Stimulated activated CD8-positive, alpha-beta memory T cell treated with anti-CD3 and anti-CD28 coated beads, Interleukin-7, amount 100 ng/mL, for 1 hour (primary cell): ENCODE results near the gene FEZ2.

ENCODE experiments used
- DNase-seq, 2 donors: peaks; one replicate each; pipeline ENCODE4 v3.0.0-alpha.2; 2020; ENCODE audit warnings: low read depth in 2 of 2

The FEZ2 gene

GRCh38 chr2:36530178-36530982 is 67.6 kb downstream of the FEZ2 start:
- DNase-seq = no peak

GRCh38 chr2:36528766-36529392 is 69.1 kb downstream of the FEZ2 start:
- DNase-seq = no peak

- DNase-seq = no peak
Observed at GRCh38 chr2:36528274-36528673, 69.7 kb downstream of the FEZ2 start.

GRCh38 chr2:36526226-36526625 is 71.7 kb downstream of the FEZ2 start:
- no peak for DNase-seq

GRCh38 chr2:36525245-36525644 is 72.7 kb downstream of the FEZ2 start:
- no peak for DNase-seq

GRCh38 chr2:36523153-36523552 is 74.8 kb downstream of the FEZ2 start:
- DNase-seq = no peak

GRCh38 chr2:36520431-36520830 is 77.5 kb downstream of the FEZ2 start:
- no peak for DNase-seq

- no peak for DNase-seq
Observed at GRCh38 chr2:36516136-36516870, 81.7 kb downstream of the FEZ2 start.

- no peak for DNase-seq
Observed at GRCh38 chr2:36515538-36515937, 82.4 kb downstream of the FEZ2 start.

- DNase-seq = no peak
Observed at GRCh38 chr2:36513661-36514060, 84.3 kb downstream of the FEZ2 start.

GRCh38 chr2:36512705-36513104 is 85.3 kb downstream of the FEZ2 start:
- DNase-seq = no peak

GRCh38 chr2:36511858-36512603 is 85.9 kb downstream of the FEZ2 start:
- DNase-seq = no peak

GRCh38 chr2:36509075-36509474 is 88.9 kb downstream of the FEZ2 start:
- DNase-seq = no peak

GRCh38 chr2:36507408-36507812 is 90.6 kb downstream of the FEZ2 start:
- DNase-seq = no peak
